NCI-H2196 (cell line): ENCODE measurements around the gene TRPV6.

ENCODE experiments used
- DNase-seq: peaks from one replicate; lab custom pipeline; 2025; ENCODE audit not compliant: unreplicated experiment; lab: John Stamatoyannopoulos, UW

TRPV6 gene

DNA sequence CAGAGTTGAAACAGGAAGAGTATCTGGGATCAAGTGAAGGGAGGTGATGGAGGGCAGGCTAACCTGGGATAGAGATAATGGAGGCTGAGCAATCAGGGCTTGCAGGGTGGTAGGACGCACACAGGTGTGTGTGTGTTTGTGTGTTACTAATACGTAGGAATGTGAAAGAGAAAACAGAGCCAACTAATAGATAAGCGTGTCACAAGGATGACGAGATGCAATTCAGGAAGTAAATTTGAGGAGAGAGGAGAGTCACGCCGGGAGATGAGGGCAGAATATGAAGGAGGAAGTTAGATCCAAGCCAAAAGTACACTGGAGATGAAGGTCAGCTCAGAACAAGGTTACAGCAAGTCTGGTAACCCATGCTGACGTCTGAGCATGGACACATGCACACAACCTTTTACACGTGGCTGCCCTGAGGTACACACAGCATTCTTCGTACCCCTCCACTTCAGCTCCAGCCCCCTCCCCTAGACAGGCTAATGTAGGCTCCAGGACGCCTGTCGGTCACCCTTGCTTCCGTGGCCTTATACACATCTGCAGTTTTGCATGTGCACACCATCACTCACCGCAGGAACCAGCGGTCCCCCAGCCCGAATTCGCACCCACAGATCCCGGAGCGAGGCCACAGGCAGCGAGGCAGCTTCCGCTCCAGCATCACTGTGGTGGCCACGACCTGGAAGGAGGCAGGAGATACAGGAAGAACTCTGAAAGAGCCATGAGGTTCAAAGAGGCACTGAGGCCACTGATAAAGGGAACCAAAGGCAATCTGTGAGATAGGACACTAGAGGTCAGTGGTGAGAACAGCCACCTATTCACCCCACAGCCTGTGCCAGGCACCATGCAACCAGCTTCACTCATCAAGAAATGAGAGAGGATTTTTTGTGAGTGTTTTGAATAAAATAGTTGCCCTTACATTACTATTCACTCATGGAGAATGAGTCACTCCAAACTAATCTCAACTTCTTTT, 23.7 kb upstream of the TRPV6 start:
- DNase-seq = no peak

DNA sequence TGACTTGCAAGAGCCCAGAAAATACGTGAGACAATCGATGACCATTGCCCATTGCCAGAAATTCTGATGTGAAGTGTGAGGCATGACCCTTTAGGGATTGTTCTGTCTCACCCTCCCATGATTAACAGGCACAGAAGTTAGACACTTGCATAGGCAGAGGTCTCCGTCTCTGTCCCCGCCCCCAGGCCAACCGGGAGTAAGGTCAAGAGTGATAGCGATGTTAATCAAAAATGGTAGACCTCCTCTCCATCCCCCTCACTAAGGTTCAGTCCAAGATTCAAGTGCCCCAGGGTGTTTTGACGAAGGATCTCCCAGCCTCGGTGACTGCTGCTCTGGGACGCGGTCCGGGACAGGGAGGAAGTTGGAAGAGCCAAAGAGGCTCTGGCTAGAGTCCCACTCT, 22.7 kb upstream of the TRPV6 start:
- DNase-seq = no peak

- DNase-seq = no peak
Measured at GRCh38 chr7:142906643-142907042, 21.1 kb upstream of the TRPV6 start.

- DNase-seq = no peak
Measured at GRCh38 chr7:142905759-142906158, 20.2 kb upstream of the TRPV6 start.

DNA sequence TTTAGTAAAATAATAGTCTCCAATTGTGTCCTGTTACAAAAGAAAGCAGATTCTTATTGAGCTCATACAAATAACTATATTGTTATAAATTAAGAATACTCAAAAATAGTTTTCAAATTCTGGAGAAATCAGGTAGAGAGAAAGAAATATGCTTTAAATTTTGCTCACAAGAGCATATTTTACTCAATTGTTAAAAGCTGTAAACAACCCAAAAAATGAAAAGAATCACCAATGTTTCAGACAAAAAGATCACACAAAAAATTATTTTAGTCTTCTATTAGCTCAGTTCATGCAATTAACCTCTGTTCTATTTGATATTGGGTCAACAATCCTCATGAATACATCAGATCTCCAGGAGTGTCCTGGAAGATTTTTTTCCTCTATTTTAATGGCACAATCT, 18.6 kb upstream of the TRPV6 start:
- no peak for DNase-seq

DNA sequence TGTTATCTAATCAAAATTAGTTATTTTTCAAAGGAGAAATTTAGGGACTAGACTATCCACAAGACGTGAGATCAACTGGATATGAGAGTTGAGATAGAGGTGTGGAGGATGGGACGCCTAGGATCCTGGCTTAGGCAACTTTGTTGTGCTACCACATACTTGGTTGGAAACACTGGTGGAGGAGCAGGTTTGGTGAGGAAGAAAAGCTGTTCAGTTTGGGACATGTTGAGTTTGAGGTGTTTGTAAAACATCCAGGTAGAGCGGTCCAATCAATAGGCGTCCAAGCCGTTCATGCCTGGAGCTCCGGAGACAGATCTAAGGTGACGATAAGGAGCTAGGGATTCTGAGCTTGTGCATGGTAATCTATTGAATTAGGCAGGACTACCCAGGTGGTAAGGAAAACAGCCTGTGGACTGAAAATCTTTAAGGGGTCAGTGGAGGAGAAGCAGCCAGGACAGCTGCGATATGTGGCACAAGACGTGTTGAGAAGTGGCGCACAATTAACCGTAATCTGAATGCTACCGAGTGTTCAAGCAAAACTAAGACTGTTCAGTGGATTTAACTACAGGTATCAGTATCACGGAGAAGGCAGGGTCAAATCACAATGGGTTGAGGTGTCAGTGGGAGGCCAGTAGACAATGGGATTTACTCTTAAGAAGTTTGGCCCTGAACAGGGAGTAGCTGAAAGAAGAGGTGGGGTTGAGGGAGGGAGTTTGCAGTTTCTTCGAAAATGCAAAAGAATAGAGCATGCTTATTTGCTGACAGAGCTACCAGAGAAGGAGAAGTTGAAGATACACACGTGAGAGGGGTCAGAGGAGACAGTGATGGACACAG, 16.1 kb upstream of the TRPV6 start:
- no peak for DNase-seq

DNA sequence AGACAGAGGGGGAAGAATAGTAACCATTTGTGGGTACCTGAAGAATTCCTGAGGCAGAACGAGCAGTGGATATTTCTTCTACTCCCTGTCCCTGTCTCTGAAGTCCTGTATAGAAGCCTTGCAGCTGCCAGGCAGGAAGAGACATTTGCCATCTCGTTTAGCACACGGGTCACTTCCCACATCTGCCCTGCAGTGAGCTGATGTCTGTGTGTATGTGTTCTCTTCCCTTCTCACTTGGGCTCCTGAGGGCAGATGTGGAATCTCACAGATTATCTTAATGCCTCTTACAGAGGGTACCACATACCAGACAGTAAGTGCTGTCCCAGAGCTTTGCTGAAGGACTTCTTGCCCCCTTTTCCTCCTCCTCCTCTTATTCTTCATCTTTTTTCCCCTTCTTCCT, 14.1 kb upstream of the TRPV6 start:
- DNase-seq = no peak

GRCh38 chr7:142898377-142899170, 13.0 kb upstream of the TRPV6 start:
- no peak for DNase-seq

DNA sequence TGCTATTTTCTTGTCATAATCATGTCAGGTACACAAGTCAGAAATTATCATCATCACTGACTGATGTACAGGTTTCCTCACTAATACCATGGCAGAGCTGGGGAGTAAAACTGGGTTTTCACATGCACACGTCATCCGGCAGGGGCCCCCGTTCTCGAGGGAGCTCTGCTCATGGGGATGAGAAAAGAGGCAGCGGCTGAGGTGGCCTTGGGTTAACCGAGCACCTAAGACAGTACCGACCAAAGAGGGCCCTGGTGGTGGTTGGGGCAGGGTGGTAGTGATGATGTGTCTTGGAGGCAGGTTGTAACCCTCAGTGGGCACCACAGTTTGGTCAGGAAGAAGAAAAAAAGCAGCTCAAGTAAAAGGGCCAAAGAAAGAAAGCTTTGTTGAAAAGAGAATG, 12.1 kb upstream of the TRPV6 start:
- DNase-seq = no peak

GRCh38 chr7:142896741-142897379, 11.3 kb upstream of the TRPV6 start:
- no peak for DNase-seq

DNA sequence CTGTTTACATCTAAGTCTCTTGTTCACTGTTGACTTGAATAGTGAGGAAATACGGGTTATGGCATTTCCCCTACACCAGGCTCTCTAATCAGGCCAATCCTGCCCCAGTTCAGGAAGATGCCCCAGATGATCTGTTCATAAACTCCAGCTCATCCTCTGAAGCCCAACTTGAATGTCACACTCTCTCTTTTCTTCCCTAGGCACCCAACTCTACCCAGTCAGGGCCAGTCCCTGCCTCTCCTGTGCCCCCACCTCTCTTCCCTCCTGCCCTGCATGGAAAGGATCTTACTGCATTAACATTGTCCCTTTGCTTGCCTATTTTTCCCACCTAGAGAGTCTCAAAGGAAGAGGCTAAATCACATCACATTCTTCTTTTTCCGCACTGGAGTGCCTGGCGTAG, 10.6 kb upstream of the TRPV6 start:
- DNase-seq = no peak

DNA sequence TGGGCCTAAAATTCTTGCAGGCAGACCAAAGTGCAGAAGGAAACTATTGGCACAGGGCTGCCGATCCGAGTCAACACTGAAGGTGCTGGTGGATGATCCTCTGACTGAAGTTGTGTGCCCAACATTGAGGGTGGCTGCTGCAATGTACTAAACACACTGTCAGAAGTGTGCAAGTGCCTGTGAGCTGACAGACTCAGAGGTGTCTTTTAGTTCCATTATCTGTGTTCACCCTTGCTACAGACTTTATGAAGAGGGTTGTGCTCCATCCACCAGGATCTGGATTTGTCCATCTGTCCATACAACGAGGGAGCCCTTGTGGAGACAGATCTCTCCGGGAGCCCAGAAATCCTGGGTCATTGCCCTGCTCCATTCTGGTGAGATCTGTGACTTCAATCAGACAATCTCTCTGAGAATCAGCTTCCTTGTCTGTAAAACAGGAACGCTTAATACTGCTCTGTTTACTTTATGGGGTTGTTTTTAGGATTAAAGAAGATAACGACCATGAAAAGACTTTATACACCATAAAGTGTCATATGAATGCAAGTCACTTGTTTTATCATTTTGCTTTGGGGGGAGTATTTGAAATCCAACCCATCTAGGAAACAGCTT, 9.5 kb upstream of the TRPV6 start:
- no peak for DNase-seq

- no peak for DNase-seq
Measured at GRCh38 chr7:142894112-142894984, 8.8 kb upstream of the TRPV6 start.

DNA sequence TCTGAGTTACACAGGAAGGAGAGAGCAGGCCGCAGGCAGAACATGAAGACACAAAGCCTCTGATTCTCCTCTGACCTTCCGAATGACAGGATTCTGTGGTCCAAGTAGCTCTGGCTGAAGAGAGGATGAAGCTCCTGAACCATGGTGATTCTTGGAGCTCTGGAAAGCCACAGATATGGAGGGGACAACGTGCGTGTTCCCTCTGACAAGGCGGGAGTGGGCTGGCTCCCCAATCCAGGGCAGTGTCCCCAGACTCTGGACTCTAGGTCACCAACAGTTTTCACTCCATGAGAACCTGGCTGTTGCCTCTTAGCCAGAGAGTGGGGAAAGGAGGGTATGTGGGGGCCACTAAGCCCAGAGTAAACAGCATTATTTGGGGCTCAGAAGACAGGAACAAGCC, 7.4 kb upstream of the TRPV6 start:
- DNase-seq = no peak

DNA sequence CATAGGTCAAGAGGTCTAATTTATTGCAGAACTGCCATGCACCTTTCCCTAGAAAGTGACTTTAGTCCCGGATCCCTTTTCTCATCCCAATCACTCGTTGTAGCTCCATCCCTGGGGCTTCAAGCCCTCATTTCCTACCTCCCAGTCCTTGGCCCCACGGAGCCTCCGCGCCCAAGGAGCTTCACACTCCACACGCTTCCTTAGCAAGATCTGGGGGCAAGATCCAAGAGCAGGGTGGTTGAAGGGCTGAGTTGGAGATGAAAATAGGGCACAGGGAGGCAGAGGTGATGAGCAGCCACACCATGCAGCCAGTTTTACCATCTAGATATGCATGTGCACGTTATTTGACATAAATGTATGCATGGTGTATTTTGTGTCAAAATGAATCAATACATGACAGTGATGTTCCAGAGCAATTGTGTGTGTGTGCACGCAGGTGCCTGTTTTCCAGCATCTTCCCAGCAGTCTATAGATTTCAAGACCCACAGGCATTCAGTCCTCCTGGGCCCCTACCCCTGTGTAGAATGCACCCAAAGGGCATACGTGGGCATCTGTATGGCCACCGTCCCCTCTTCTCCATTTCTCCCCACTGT, 6.0 kb upstream of the TRPV6 start:
- DNase-seq = no peak

DNA sequence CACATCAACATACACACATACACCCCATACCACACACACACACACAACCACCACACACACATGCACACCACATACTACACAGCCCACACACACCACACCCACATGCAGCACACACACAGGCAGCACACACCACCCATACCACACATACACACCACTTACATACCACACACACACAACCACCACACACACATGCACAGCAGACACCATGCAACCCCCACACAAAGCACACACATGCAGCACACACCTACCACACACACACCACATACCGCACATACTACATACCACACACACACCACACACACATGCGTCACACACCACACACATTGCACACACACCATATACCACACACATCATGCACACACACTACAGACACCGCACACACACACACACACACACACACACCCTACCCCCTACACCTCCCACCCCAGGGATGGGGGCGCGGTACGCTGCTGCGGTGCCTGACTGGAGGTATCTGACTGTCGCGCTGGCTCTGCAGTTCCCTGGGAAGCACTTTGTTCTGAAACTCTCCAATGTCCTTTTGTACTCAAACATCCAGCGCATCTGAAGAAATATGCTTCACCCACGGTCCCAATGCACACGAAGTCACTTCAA, 5.4 kb upstream of the TRPV6 start:
- DNase-seq = no peak

DNA sequence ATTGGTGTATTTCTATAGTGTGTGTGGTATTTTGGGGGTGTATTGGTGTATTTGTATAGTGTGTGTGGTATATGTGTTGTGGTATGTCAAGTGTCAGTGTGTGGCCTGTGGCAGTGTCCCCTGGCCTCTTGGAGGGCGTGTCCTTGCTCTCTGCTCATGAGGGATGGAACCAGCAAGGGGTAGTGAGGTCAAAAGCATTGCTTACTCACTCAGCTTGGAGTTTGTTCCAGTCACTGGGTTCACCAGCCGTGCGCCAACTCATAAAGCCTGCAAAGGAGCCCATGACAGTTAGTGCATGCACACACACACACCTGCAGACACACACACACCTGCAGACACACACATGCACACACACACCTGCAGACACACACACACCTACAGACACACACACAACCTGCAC, 4.3 kb upstream of the TRPV6 start:
- no peak for DNase-seq

GRCh38 chr7:142887282-142888015, 1.9 kb upstream of the TRPV6 start:
- no peak for DNase-seq
